Measurements from ENCODE around the gene SPAG16.

Gene SPAG16

GRCh38 chr2:213238753-213239495 is 45.3 kb upstream of the SPAG16 start:
- Mint-ChIP-seq H3K27ac (peak overlapping the region in 2 of 3 experiments; percentile 5 to 10), H3K4me1 (peaks cover 10% of the 10 kb centered on the region)
- no peak for TF ChIP-seq CTCF (IDR thresholded peaks at IDR 0.05; ENCODE audit: unreplicated experiment in 3 of 3)

GRCh38 chr2:213241817-213242216 is 42.4 kb upstream of the SPAG16 start:
- no peak for TF ChIP-seq CTCF (IDR thresholded peaks at IDR 0.05; ENCODE audit: unreplicated experiment in 3 of 3)
- Mint-ChIP-seq H3K27ac (no peak overlapping the region), H3K27me3 (ENCODE audit: low read depth) (no peaks in the 10 kb centered on the region), H3K4me1 (peaks cover 10% of the 10 kb centered on the region), H3K9me3 (no peaks in the 10 kb centered on the region), H3K4me3 (no peak overlapping the region), H3K36me3 (ENCODE audit: low read depth) (no peaks in the 10 kb centered on the region)

More at GRCh38 chr2:213238753-213239495, 45.3 kb upstream of the SPAG16 start:
- Mint-ChIP-seq H3K36me3 (ENCODE audit: low read depth) (no peaks in the 10 kb centered on the region), H3K27me3 (ENCODE audit: low read depth) (peaks cover 3% of the 10 kb centered on the region), H3K9me3 (no peaks in the 10 kb centered on the region), H3K4me3 (no peak overlapping the region)

GRCh38 chr2:213242653-213243052 is 41.6 kb upstream of the SPAG16 start:
- H3K4me1 Mint-ChIP-seq, result peaks cover 10% of the 10 kb centered on the region
- no peaks in the 10 kb centered on the region for H3K27me3 Mint-ChIP-seq (ENCODE audit: low read depth)
- no peak overlapping the region for H3K27ac Mint-ChIP-seq
- no peaks in the 10 kb centered on the region for H3K36me3 Mint-ChIP-seq (ENCODE audit: low read depth)
- no peak overlapping the region for H3K4me3 Mint-ChIP-seq
- no peak for TF ChIP-seq CTCF (IDR thresholded peaks at IDR 0.05; ENCODE audit: unreplicated experiment in 3 of 3)
- no peaks in the 10 kb centered on the region for H3K9me3 Mint-ChIP-seq

- Mint-ChIP-seq H3K4me3 (no peak overlapping the region), H3K36me3 (ENCODE audit: low read depth) (no peaks in the 10 kb centered on the region), H3K27ac (no peak overlapping the region), H3K27me3 (ENCODE audit: low read depth) (no peaks in the 10 kb centered on the region), H3K4me1 (peaks cover 10% of the 10 kb centered on the region), H3K9me3 (no peaks in the 10 kb centered on the region)
- no peak for TF ChIP-seq CTCF (IDR thresholded peaks at IDR 0.05; ENCODE audit: unreplicated experiment in 3 of 3)
Observed at GRCh38 chr2:213243189-213244044, 40.8 kb upstream of the SPAG16 start.

GRCh38 chr2:213246497-213247281 is 37.6 kb upstream of the SPAG16 start:
- Mint-ChIP-seq H3K27ac (no peak overlapping the region), H3K4me3 (no peak overlapping the region), H3K36me3 (ENCODE audit: low read depth) (no peaks in the 10 kb centered on the region), H3K27me3 (ENCODE audit: low read depth) (no peaks in the 10 kb centered on the region), H3K9me3 (no peaks in the 10 kb centered on the region), H3K4me1 (peaks cover 1% of the 10 kb centered on the region)
- peak; percentile 81 to 90 (median 84) for TF ChIP-seq CTCF (IDR thresholded peaks at IDR 0.05; ENCODE audit: unreplicated experiment in 3 of 3)
